Measurements from ENCODE around the gene CORO1C.
"Not testable (repeated sequence)": the region's sequence is repeated elsewhere in the genome, so short reads cannot be mapped to it uniquely, and the experiment has no call there.

The CORO1C gene

GRCh38 chr12:108772891-108773797 is 41.8 kb upstream of the CORO1C start:
- TF ChIP-seq, protein P1, sequence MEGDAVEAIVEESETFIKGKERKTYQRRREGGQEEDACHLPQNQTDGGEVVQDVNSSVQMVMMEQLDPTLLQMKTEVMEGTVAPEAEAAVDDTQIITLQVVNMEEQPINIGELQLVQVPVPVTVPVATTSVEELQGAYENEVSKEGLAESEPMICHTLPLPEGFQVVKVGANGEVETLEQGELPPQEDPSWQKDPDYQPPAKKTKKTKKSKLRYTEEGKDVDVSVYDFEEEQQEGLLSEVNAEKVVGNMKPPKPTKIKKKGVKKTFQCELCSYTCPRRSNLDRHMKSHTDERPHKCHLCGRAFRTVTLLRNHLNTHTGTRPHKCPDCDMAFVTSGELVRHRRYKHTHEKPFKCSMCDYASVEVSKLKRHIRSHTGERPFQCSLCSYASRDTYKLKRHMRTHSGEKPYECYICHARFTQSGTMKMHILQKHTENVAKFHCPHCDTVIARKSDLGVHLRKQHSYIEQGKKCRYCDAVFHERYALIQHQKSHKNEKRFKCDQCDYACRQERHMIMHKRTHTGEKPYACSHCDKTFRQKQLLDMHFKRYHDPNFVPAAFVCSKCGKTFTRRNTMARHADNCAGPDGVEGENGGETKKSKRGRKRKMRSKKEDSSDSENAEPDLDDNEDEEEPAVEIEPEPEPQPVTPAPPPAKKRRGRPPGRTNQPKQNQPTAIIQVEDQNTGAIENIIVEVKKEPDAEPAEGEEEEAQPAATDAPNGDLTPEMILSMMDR (IDR thresholded peaks at IDR 0.05; ENCODE audit: low read depth, low read length), result no peak
- H3K27ac ChIP-seq, result no peak overlapping the region
- no peak for DNase-seq
- no peaks in the 10 kb centered on the region for H3K9me3 ChIP-seq (ENCODE audit: severe bottlenecking)
- H3K36me3 ChIP-seq, result no peaks in the 10 kb centered on the region
- no peaks in the 10 kb centered on the region for H3K27me3 ChIP-seq (ENCODE audit: insufficient read depth, low read depth, severe bottlenecking)
- no peak overlapping the region for H3K4me3 ChIP-seq (ENCODE audit: low read depth, low read length)

GRCh38 chr12:108772247-108772646 is 40.9 kb upstream of the CORO1C start:
- TF ChIP-seq, protein P1 (IDR thresholded peaks at IDR 0.05; ENCODE audit: low read depth, low read length), result no peak
- peak; percentile 48 for DNase-seq

DNA sequence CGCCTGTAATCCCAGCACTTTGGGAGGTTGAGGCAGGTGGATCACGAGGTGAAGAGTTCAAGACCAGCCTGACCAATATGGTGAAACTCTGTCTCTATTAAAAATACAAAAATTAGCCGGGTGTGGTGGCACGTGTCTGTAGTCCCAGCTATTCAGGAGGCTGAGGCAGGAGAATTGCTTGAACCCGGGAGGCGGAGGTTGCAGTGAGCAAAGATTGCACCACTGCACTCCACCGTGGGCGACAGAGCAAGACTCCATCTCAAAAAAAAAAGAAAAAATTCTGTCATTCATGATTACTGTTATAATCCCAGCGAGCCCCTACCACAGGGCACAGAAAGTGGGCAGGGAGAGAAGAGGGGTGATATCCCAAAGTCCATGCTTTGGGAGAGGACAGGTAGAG is 40.5 kb upstream of the CORO1C start:
- not testable (repeated sequence) for H3K9me3 ChIP-seq (ENCODE audit: severe bottlenecking); H3K4me3 ChIP-seq (ENCODE audit: low read depth, low read length); DNase-seq; H3K27me3 ChIP-seq (ENCODE audit: insufficient read depth, low read depth, severe bottlenecking); H3K36me3 ChIP-seq; H3K27ac ChIP-seq

More at GRCh38 chr12:108772247-108772646, 40.9 kb upstream of the CORO1C start:
- H3K4me3 ChIP-seq (ENCODE audit: low read depth, low read length), result no peak overlapping the region
- no peak overlapping the region for H3K27ac ChIP-seq
- no peaks in the 10 kb centered on the region for H3K36me3 ChIP-seq
- no peaks in the 10 kb centered on the region for H3K27me3 ChIP-seq (ENCODE audit: insufficient read depth, low read depth, severe bottlenecking)
- H3K9me3 ChIP-seq (ENCODE audit: severe bottlenecking), result no peaks in the 10 kb centered on the region

GRCh38 chr12:108770963-108771362 is 39.6 kb upstream of the CORO1C start:
- Histone ChIP-seq H3K36me3 (no peaks in the 10 kb centered on the region), H3K27ac (no peak overlapping the region), H3K27me3 (ENCODE audit: insufficient read depth, low read depth, severe bottlenecking) (no peaks in the 10 kb centered on the region), H3K4me3 (ENCODE audit: low read depth, low read length) (no peak overlapping the region), H3K9me3 (ENCODE audit: severe bottlenecking) (no peaks in the 10 kb centered on the region)
- TF ChIP-seq, protein P1 (IDR thresholded peaks at IDR 0.05; ENCODE audit: low read depth, low read length), result no peak
- no peak for DNase-seq

GRCh38 chr12:108770269-108770829 is 39.0 kb upstream of the CORO1C start:
- H3K36me3 ChIP-seq, result no peaks in the 10 kb centered on the region
- no peaks in the 10 kb centered on the region for H3K27me3 ChIP-seq (ENCODE audit: insufficient read depth, low read depth, severe bottlenecking)
- TF ChIP-seq, protein P1 (IDR thresholded peaks at IDR 0.05; ENCODE audit: low read depth, low read length), result 0 out of 2 replicates have a peak, but pooled peaks have one; percentile 0
- DNase-seq, result no peak
- H3K9me3 ChIP-seq (ENCODE audit: severe bottlenecking), result no peaks in the 10 kb centered on the region
- H3K4me3 ChIP-seq (ENCODE audit: low read depth, low read length), result no peak overlapping the region
- no peak overlapping the region for H3K27ac ChIP-seq

Measured in WERI-Rb-1 (cell line).